ENCODE measurements around the gene IL12RB2. TPM values are rescaled to one million over a fixed set of nuclear protein-coding genes. Genes with fewer than 3 reads are reported as not detected.

The IL12RB2 gene
- total and polyA plus RNA-seq, 2 of the 13 experiments (the other 11 are each of a cell fraction or from before 2014, with no cell fraction given), result not detected

- TF ChIP-seq FOSL2 (CRISPR knock-in tag; IDR thresholded peaks at IDR 0.05) (no peak), ZNF34 (CRISPR knock-in tag; IDR thresholded peaks at IDR 0.05; ENCODE audit: borderline replicate concordance) (no peak), YEATS4 (CRISPR knock-in tag; IDR thresholded peaks at IDR 0.05; ENCODE audit: borderline replicate concordance) (no peak), SRF (IDR thresholded peaks at IDR 0.05; ENCODE audit: low read depth, low read length) (no peak), SMC3 (IDR thresholded peaks at IDR 0.05; ENCODE audit: low read length) (no peak), ZNF724P (CRISPR knock-in tag; IDR thresholded peaks at IDR 0.05; ENCODE audit: borderline replicate concordance) (no peak), ZNF234 (CRISPR knock-in tag; conservative IDR thresholded peaks at IDR 0.05) (no peak), BRCA1 (CRISPR knock-in tag; IDR thresholded peaks at IDR 0.05) (no peak), NFRKB (IDR thresholded peaks at IDR 0.05) (no peak), SAP130 (CRISPR knock-in tag; IDR thresholded peaks at IDR 0.05; ENCODE audit: low read depth) (peak; percentile 72), NAIF1 (CRISPR knock-in tag; IDR thresholded peaks at IDR 0.05; ENCODE audit: borderline replicate concordance) (no peak), NCOA2 (CRISPR knock-in tag; IDR thresholded peaks at IDR 0.05) (peak; percentile 19; the same call in 1 of the 2 replicates), ZNF766 (CRISPR knock-in tag; IDR thresholded peaks at IDR 0.05; ENCODE audit: borderline replicate concordance) (no peak), TBX3 (IDR thresholded peaks at IDR 0.05; ENCODE audit: borderline replicate concordance) (no peak), SP2 (CRISPR knock-in tag; IDR thresholded peaks at IDR 0.05) (no peak), PCBP2 (optimal IDR thresholded peaks at IDR 0.05; ENCODE audit: low read depth, low read length, poor library complexity, severe bottlenecking) (no peak), ZNF18 (CRISPR knock-in tag; IDR thresholded peaks at IDR 0.05; ENCODE audit: insufficient replicate concordance) (no peak), ZNF282 (IDR thresholded peaks at IDR 0.05; ENCODE audit: partially characterized antibody) (no peak), HOMEZ (CRISPR knock-in tag; IDR thresholded peaks at IDR 0.05; ENCODE audit: low read depth) (no peak), PHF8 (CRISPR knock-in tag; IDR thresholded peaks at IDR 0.05) (0 out of 2 replicates have a peak, but pooled peaks have one; percentile 3), MXD4 (CRISPR knock-in tag; IDR thresholded peaks at IDR 0.05) (peak; percentile 52; the same call in 1 of the 2 replicates), ZNF124 (CRISPR knock-in tag; IDR thresholded peaks at IDR 0.05) (no peak)
- TF ChIP-seq, protein P1, sequence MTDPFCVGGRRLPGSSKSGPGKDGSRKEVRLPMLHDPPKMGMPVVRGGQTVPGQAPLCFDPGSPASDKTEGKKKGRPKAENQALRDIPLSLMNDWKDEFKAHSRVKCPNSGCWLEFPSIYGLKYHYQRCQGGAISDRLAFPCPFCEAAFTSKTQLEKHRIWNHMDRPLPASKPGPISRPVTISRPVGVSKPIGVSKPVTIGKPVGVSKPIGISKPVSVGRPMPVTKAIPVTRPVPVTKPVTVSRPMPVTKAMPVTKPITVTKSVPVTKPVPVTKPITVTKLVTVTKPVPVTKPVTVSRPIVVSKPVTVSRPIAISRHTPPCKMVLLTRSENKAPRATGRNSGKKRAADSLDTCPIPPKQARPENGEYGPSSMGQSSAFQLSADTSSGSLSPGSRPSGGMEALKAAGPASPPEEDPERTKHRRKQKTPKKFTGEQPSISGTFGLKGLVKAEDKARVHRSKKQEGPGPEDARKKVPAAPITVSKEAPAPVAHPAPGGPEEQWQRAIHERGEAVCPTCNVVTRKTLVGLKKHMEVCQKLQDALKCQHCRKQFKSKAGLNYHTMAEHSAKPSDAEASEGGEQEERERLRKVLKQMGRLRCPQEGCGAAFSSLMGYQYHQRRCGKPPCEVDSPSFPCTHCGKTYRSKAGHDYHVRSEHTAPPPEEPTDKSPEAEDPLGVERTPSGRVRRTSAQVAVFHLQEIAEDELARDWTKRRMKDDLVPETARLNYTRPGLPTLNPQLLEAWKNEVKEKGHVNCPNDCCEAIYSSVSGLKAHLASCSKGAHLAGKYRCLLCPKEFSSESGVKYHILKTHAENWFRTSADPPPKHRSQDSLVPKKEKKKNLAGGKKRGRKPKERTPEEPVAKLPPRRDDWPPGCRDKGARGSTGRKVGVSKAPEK (CRISPR knock-in tag; IDR thresholded peaks at IDR 0.05; ENCODE audit: borderline replicate concordance), result no peak
- TF ChIP-seq, protein P2, sequence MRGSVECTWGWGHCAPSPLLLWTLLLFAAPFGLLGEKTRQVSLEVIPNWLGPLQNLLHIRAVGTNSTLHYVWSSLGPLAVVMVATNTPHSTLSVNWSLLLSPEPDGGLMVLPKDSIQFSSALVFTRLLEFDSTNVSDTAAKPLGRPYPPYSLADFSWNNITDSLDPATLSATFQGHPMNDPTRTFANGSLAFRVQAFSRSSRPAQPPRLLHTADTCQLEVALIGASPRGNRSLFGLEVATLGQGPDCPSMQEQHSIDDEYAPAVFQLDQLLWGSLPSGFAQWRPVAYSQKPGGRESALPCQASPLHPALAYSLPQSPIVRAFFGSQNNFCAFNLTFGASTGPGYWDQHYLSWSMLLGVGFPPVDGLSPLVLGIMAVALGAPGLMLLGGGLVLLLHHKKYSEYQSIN (CRISPR knock-in tag; IDR thresholded peaks at IDR 0.05; ENCODE audit: borderline replicate concordance), result no peak
Measured at GRCh38 chr1:67429011-67429527, 121.4 kb downstream of the IL12RB2 start (continued).
